MCF 10A (cell line): Measurements from ENCODE around the gene TBP. TPM values are rescaled to one million over a fixed set of nuclear protein-coding genes. Genes with fewer than 3 reads are reported as not detected.
"Not testable (repeated sequence)": the region's sequence is repeated elsewhere in the genome, so short reads cannot be mapped to it uniquely, and the experiment has no call there.

Experiments used
- BruUV-seq: library from RNA; stranded (reverse); fragments of 400-500 nt; replicated peaks from 2 replicates; lab custom pipeline; 2021; lab: Mats Ljungman, UMichigan
- CTCF ChIA-PET: fragments of 300-600 bp; sonication (Branson Sonifier 250); formaldehyde crosslinking; extraction: SDS; loops from one replicate; lab custom pipeline; 2021; ENCODE audit warnings: antibody characterized with exemption, inconsistent platforms; lab: Yijun Ruan, JAX
- POLR2A ChIA-PET: fragments of 300-600, 350-650 bp; sonication (Branson Sonifier 250); formaldehyde crosslinking; extraction: SDS; loops from one replicate; lab custom pipeline; 2020; ENCODE audit warnings: antibody characterized with exemption, inconsistent platforms; lab: Yijun Ruan, JAX
- DNase-seq: peaks from one replicate; pipeline ENCODE4 v3.0.0-alpha.2; 2018; ENCODE audit not compliant: unreplicated experiment
- H3K27ac Mint-ChIP-seq: one replicate; pipeline ENCODE4 v1.8.0; 2022; ENCODE audit warnings: mild to moderate bottlenecking, low read depth, mixed read lengths; ENCODE audit not compliant: unreplicated experiment
- H3K27me3 Mint-ChIP-seq: one replicate; pipeline ENCODE4 v1.8.0; 2022; ENCODE audit warnings: mixed read lengths; ENCODE audit not compliant: insufficient read depth, unreplicated experiment
- H3K36me3 Mint-ChIP-seq: one replicate; pipeline ENCODE4 v1.8.0; 2022; ENCODE audit warnings: mild to moderate bottlenecking, moderate library complexity, mixed read lengths; ENCODE audit not compliant: insufficient read depth, unreplicated experiment
- H3K4me1 Mint-ChIP-seq: one replicate; pipeline ENCODE4 v1.8.0; 2022; ENCODE audit warnings: mixed read lengths; ENCODE audit not compliant: insufficient read depth, unreplicated experiment
- H3K4me3 Mint-ChIP-seq: one replicate; pipeline ENCODE4 v1.8.0; 2022; ENCODE audit warnings: mild to moderate bottlenecking, moderate library complexity, mixed read lengths; ENCODE audit not compliant: unreplicated experiment
- H3K9me3 Mint-ChIP-seq: one replicate; pipeline ENCODE4 v1.8.0; 2022; ENCODE audit warnings: mixed read lengths; ENCODE audit not compliant: unreplicated experiment
- intact Hi-C: fragments of 100-400 bp; cut with micrococcal nuclease; formaldehyde crosslinking; loops from 2 replicates; pipeline ENCODE4 v1.14.1; 2022
- total RNA-seq: library from RNA; stranded (reverse); gene quantifications from 2 replicates; pipeline ENCODE4 v1.2.3, GENCODE V29; 2022

TBP gene
- total RNA-seq, 1 experiment from 2014 or later = 15.8 TPM

DNA sequence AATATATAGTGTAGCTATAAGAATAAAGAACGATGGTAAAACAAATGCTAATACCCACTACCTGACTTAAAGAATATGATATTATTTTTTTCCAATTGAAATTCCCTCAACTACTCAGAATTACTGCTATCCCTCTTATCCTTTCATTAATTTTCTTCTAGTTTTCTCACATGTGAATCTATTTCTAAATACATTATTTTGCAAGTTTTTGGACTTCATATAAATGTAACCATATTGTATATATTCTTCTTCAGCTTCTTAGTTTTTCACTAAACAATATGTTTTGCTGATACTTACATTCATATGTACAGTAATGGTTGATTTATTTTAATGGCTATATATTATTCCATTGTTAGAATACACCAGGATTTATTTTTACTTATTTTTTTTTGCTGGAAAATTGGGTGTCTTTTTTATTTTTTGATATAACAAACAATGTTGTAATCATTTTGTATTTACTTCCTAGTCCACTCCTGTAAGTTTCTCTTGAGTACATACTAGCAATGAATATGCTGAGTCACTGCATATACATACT, 61.9 kb downstream of the TBP start:
- H3K27me3 Mint-ChIP-seq, H3K4me1 Mint-ChIP-seq, DNase-seq, CTCF ChIA-PET, H3K4me3 Mint-ChIP-seq, H3K36me3 Mint-ChIP-seq, BruUV-seq, intact Hi-C loops, POLR2A ChIA-PET, H3K9me3 Mint-ChIP-seq, H3K27ac Mint-ChIP-seq: not testable (repeated sequence)

Other genes with a start within 250 kb of the TBP start
- 23.4 and 29.3 TPM in 2 replicates for gene FAM120B, start 247.6 kb upstream of the TBP start, total RNA-seq
- 144 and 161 TPM in 2 replicates for gene PSMB1, start 1.1 kb upstream of the TBP start, total RNA-seq
- gene PDCD2, start 30.3 kb downstream of the TBP start, total RNA-seq = 91.7 and 101 TPM in 2 replicates